ENCODE data around the gene ZNF414. TPM values are rescaled to one million over a fixed set of nuclear protein-coding genes. Genes with fewer than 3 reads are reported as not detected.

The ZNF414 gene
- total RNA-seq, 1 donor from 2014 or later, result 23.6 TPM

GRCh38 chr19:8468124-8468523, 45.8 kb downstream of the ZNF414 start:
- Mint-ChIP-seq H3K36me3 (ENCODE audit: low read depth) (peaks cover 72% of the 10 kb centered on the region), H3K27me3 (ENCODE audit: insufficient read depth) (no peaks in the 10 kb centered on the region), H3K4me3 (no peak overlapping the region), H3K4me1 (ENCODE audit: low read depth) (peaks cover 30% of the 10 kb centered on the region), H3K9me3 (no peaks in the 10 kb centered on the region), H3K27ac (no peak overlapping the region)
- intact Hi-C loops (cut with micrococcal nuclease), result no loop called here
- DNase-seq (ENCODE audit: low spot score), result no peak

- no peaks in the 10 kb centered on the region for H3K27me3 Mint-ChIP-seq (ENCODE audit: insufficient read depth)
- H3K4me1 Mint-ChIP-seq (ENCODE audit: low read depth), result peaks cover 22% of the 10 kb centered on the region
- DNase-seq (ENCODE audit: low spot score), result no peak
- H3K9me3 Mint-ChIP-seq, result no peaks in the 10 kb centered on the region
- intact Hi-C loops (cut with micrococcal nuclease), result no loop called here
- no peak overlapping the region for H3K27ac Mint-ChIP-seq
- H3K4me3 Mint-ChIP-seq, result no peak overlapping the region
- H3K36me3 Mint-ChIP-seq (ENCODE audit: low read depth), result peaks cover 70% of the 10 kb centered on the region
Observed at GRCh38 chr19:8466018-8466417, 47.9 kb downstream of the ZNF414 start.

GRCh38 chr19:8463365-8463764, 50.6 kb downstream of the ZNF414 start:
- Mint-ChIP-seq H3K27me3 (ENCODE audit: insufficient read depth) (no peaks in the 10 kb centered on the region), H3K4me3 (no peak overlapping the region), H3K4me1 (ENCODE audit: low read depth) (peaks cover 30% of the 10 kb centered on the region), H3K36me3 (ENCODE audit: low read depth) (peaks cover 55% of the 10 kb centered on the region), H3K27ac (no peak overlapping the region), H3K9me3 (no peaks in the 10 kb centered on the region)
- intact Hi-C loops (cut with micrococcal nuclease), result no loop called here
- no peak for DNase-seq (ENCODE audit: low spot score)

GRCh38 chr19:8462571-8462970, 51.4 kb downstream of the ZNF414 start:
- Mint-ChIP-seq H3K27ac (no peak overlapping the region), H3K4me3 (no peak overlapping the region), H3K9me3 (no peaks in the 10 kb centered on the region), H3K27me3 (ENCODE audit: insufficient read depth) (no peaks in the 10 kb centered on the region), H3K36me3 (ENCODE audit: low read depth) (peaks cover 53% of the 10 kb centered on the region), H3K4me1 (ENCODE audit: low read depth) (peaks cover 34% of the 10 kb centered on the region)
- intact Hi-C loops (cut with micrococcal nuclease), result no loop called here
- DNase-seq (ENCODE audit: low spot score), result no peak

DNA sequence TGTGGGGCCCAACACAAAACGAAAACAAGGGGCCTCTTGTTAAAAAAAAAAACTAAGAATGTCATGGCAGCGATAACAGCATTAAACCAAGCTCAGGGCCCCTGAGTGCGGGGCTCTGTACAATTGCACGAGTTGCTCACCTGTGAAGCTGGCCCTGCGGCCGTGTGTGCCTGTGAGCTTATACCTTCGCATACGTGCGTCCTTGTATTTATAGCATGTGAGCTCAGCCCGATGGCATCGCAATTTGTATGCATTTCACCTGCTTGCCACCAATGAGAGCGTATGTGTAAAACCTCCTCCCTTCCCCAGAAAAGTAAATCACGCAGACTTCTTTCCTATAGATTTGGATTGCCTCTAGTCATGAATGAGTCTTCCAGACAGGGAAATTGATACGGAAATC, 52.1 kb downstream of the ZNF414 start:
- Mint-ChIP-seq H3K27me3 (ENCODE audit: insufficient read depth) (no peaks in the 10 kb centered on the region), H3K27ac (no peak overlapping the region), H3K4me3 (no peak overlapping the region), H3K36me3 (ENCODE audit: low read depth) (peaks cover 50% of the 10 kb centered on the region), H3K4me1 (ENCODE audit: low read depth) (peaks cover 34% of the 10 kb centered on the region), H3K9me3 (no peaks in the 10 kb centered on the region)
- intact Hi-C loops (cut with micrococcal nuclease), result no loop called here
- DNase-seq (ENCODE audit: low spot score), result no peak

DNA sequence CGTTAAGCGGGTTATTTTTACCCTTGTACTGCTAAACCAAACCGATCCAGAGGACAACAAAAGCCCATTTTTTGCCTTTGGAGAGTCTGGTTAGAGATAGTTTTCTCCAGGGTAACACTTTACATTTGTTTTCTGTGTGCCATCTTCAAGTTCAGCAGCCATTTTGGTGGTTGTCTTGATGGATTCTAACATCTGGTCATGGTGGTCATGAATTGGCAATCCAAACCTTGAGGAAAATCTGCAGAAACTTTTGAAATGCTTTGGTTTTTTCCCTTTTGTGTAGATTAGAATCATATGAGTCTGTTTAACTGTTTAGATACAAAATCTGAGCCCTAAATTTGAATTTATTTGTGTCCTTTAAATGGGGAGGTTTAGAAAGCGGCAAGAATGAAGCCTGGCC, 52.6 kb downstream of the ZNF414 start:
- Mint-ChIP-seq H3K27me3 (ENCODE audit: insufficient read depth) (no peaks in the 10 kb centered on the region), H3K4me3 (no peak overlapping the region), H3K36me3 (ENCODE audit: low read depth) (peaks cover 51% of the 10 kb centered on the region), H3K4me1 (ENCODE audit: low read depth) (peaks cover 39% of the 10 kb centered on the region), H3K27ac (no peak overlapping the region), H3K9me3 (no peaks in the 10 kb centered on the region)
- DNase-seq (ENCODE audit: low spot score), result no peak
- intact Hi-C loops (cut with micrococcal nuclease), result no loop called here

DNA sequence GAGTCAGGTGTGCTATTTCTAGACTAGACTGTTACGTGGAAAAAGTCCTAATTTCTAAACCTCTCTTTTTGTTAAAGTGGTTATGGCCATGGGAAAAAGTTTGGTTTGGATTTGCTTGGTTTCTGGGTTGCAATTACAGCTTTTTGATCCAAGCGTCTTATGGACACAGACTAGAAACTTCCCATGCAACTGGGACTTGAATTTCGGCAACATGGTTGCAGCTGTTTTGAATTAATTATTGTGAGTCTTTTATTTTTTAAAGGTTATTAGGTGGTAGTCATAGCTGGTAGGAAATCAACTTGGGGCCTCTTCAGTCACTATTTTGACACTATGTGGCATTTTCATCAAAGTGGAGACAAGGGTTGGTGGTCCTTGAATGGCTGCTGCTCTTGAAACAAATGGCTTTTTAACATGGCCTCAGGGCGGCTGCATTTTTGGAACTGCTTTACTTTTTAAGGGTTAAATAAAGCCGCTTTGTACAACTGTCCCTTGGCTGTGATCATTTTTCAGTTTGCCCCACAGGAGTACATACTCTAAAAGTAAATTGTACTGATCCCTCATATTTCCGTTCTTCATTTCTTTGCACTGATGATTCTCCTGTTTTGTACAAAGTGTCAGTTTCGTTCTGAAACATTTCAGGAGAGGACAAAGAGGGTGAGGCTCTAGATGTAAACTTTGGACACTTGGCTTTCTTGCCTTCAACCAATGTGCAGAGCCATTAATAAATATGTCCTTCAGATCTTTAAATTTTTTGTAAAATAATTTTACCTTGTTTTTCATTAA, 53.3 kb downstream of the ZNF414 start:
- H3K9me3 Mint-ChIP-seq, result no peaks in the 10 kb centered on the region
- no peak overlapping the region for H3K27ac Mint-ChIP-seq
- intact Hi-C loops (cut with micrococcal nuclease), result no loop called here
- no peaks in the 10 kb centered on the region for H3K27me3 Mint-ChIP-seq (ENCODE audit: insufficient read depth)
- H3K4me1 Mint-ChIP-seq (ENCODE audit: low read depth), result peaks cover 45% of the 10 kb centered on the region
- H3K36me3 Mint-ChIP-seq (ENCODE audit: low read depth), result peaks cover 52% of the 10 kb centered on the region
- no peak overlapping the region for H3K4me3 Mint-ChIP-seq
- DNase-seq (ENCODE audit: low spot score), result no peak

Other genes starting within 250 kb of the ZNF414 start
- 122 and 126 TPM in 2 replicates for gene CD320, start 205.8 kb downstream of the ZNF414 start, total RNA-seq
- gene NDUFA7, start 192.8 kb downstream of the ZNF414 start, total RNA-seq, result 51.1 and 51.8 TPM in 2 replicates
- gene RPS28, start 192.7 kb downstream of the ZNF414 start, total RNA-seq, result 1,836 and 1,872 TPM in 2 replicates
- gene KANK3, start 170.9 kb downstream of the ZNF414 start, total RNA-seq, result 0.86 and 1.4 TPM in 2 replicates
- gene ANGPTL4, start 150.0 kb downstream of the ZNF414 start, total RNA-seq, result 2.3 and 3.8 TPM in 2 replicates
- gene RAB11B, start 123.8 kb downstream of the ZNF414 start, total RNA-seq, result 75.1 and 81.0 TPM in 2 replicates
- 8.1 and 9.6 TPM in 2 replicates for gene MARCHF2, start 100.9 kb downstream of the ZNF414 start, total RNA-seq
- gene HNRNPM, start 69.2 kb downstream of the ZNF414 start, total RNA-seq, result 323 and 331 TPM in 2 replicates
- gene PRAM1, start 11.5 kb downstream of the ZNF414 start, total RNA-seq, result 0.10 and 0.44 TPM in 2 replicates
- gene MYO1F, start 63.3 kb upstream of the ZNF414 start, total RNA-seq, result 45.6 and 50.9 TPM in 2 replicates
- 3.2 and 3.3 TPM in 2 replicates for gene ADAMTS10, start 96.5 kb upstream of the ZNF414 start, total RNA-seq
- not detected in 2 replicates for gene NFILZ, start 116.5 kb upstream of the ZNF414 start, total RNA-seq
- not detected in 2 replicates for gene ACTL9, start 184.6 kb upstream of the ZNF414 start, total RNA-seq
- gene OR2Z1, start 207.5 kb upstream of the ZNF414 start, total RNA-seq, result not detected in 2 replicates

Measured in activated T-helper 1 cell treated with anti-CD3 and anti-CD28 coated beads, Interleukin-12 subunit alpha, Interleukin-12 subunit beta, Interleukin-2, Interleukin-4 antibody, amounts not matched to agents 30 ng/mL and 10 ng/mL and 1 ng/mL, durations not matched to agents 14 hours and 24 hours and 36 hours (primary cell).